Kidney (tissue), 14 donors: Measurements from ENCODE around the gene SLC35A2. TPM values are rescaled to one million over a fixed set of nuclear protein-coding genes. Genes with fewer than 3 reads are reported as not detected.

Experiments
- DNase-seq, 5 donors: peaks; one replicate each; pipeline ENCODE4 v3.0.0-alpha.2; 2013 to 2020
- FAIRE-seq: peaks from 2 replicates; lab custom pipeline; 2012; peaks lifted over from hg19 to GRCh38; lab: Jason Lieb, UNC
- H3K27ac ChIP-seq, 2 donors: one replicate each; pipeline ENCODE4 v1.7.0; 2013; ENCODE audit warnings: low read depth in 2 of 2, low read length in 2 of 2, inconsistent platforms in 1 of 2
- H3K27me3 ChIP-seq: one replicate; pipeline ENCODE4 v1.7.1; 2013; ENCODE audit warnings: low read length, inconsistent platforms; ENCODE audit not compliant: control insufficient read depth, insufficient read depth
- H3K36me3 ChIP-seq, 3 donors: one replicate each; pipeline versions ENCODE4 v1.7.0 to v1.7.1; 2013; ENCODE audit warnings: low read length in 3 of 3, control low read depth in 1 of 3, inconsistent platforms in 1 of 3; ENCODE audit not compliant: insufficient read depth in 3 of 3, control insufficient read depth in 2 of 3
- H3K4me1 ChIP-seq, 3 donors: one replicate each; pipeline versions ENCODE4 v1.7.0 to v1.7.1; 2013; ENCODE audit warnings: low read length in 3 of 3, inconsistent platforms in 1 of 3, low read depth in 1 of 3; ENCODE audit not compliant: control insufficient read depth in 2 of 3, insufficient read depth in 2 of 3
- H3K4me3 ChIP-seq, 3 donors: one replicate each; pipeline versions ENCODE4 v1.7.0 to v1.8.1; 2013; ENCODE audit warnings: low read length in 3 of 3, control low read depth in 1 of 3, inconsistent platforms in 1 of 3
- H3K9ac ChIP-seq, 3 donors: one replicate each; pipeline versions ENCODE4 v1.7.0 to v1.7.1; 2013; ENCODE audit warnings: low read length in 3 of 3, control low read depth in 1 of 3, inconsistent platforms in 1 of 3
- H3K9me3 ChIP-seq, 3 donors: one replicate each; pipeline versions ENCODE4 v1.7.0 to v1.7.1; 2013; ENCODE audit warnings: low read length in 3 of 3, control low read depth in 1 of 3, inconsistent platforms in 1 of 3; ENCODE audit not compliant: control insufficient read depth in 2 of 3, insufficient read depth in 1 of 3
- CTCF ChIP-seq: IDR thresholded peaks from 3 replicates; pipeline ENCODE4 v1.5.1; 2012; ENCODE audit warnings: mild to moderate bottlenecking, moderate library complexity, borderline replicate concordance; ENCODE audit not compliant: insufficient read depth; ENCODE audit errors: extremely low read depth
- intact Hi-C: fragments of 100-400 bp; cut with DNase I; formaldehyde crosslinking; loops from one replicate; pipeline ENCODE4 v1.11.1; 2022
- polyA plus RNA-seq: library from polyadenylated mRNA; stranded (reverse); fragments of 350-450 nt; fragmentation: Illumina TruSeq; extraction: RNeasy Lipid Tissue Mini Kit (QIAGEN cat#74804); gene quantifications from one replicate; pipeline ENCODE4 v1.2.3, GENCODE V29; 2014; ENCODE audit warnings: low read depth, low replicate concordance; ENCODE audit not compliant: insufficient read depth
- total RNA-seq: library from RNA; stranded (reverse); fragmentation: NEBNext Ultra II Directional; extraction: Animal tissue kit (Norgen Biotek cat#: 25700); gene quantifications from one replicate; pipeline ENCODE4 v1.2.1, GENCODE V29; 2021
- donor health status: control.
- donor health status: control.
- donor health status: control.
- donor health status: control.
- donor health status: control.
- donor health status: DM: yes; HTN: yes; CAD: no.
- donor health status: Normal renal cell carcinoma (clear cell type).

SLC35A2 gene
- total and polyA plus RNA-seq, 2 donors from 2014 or later = 29.3 to 34.2 TPM

- no peak for FAIRE-seq
- no peak overlapping the region for H3K27ac ChIP-seq
- H3K36me3 ChIP-seq = peaks cover under 1 to 12% (median 2%) of the 10 kb centered on the region in 3 donors
- H3K4me3 ChIP-seq = no peak overlapping the region
- no peak for TF ChIP-seq CTCF
- H3K4me1 ChIP-seq = peaks cover 0 to 15% (median 0%) of the 10 kb centered on the region in 3 donors
- no peak for DNase-seq
- no peak overlapping the region for H3K9ac ChIP-seq
- no peaks in the 10 kb centered on the region for H3K27me3 ChIP-seq
- H3K9me3 ChIP-seq = no peaks in the 10 kb centered on the region
- intact Hi-C loops = no loop called here
Measured at GRCh38 chrX:48920718-48921104, 9.3 kb upstream of the SLC35A2 start.

- peak overlapping the region in 1 of 3 donors; percentile 53 for H3K4me3 ChIP-seq
- DNase-seq (peak in 1 of 5 donors; percentile 20), FAIRE-seq (no peak)
- peaks cover 0 to 15% (median 0%) of the 10 kb centered on the region in 3 donors for H3K4me1 ChIP-seq
- H3K36me3 ChIP-seq = peaks cover 0 to 7% (median 0%) of the 10 kb centered on the region in 3 donors
- intact Hi-C loops = no loop called here
- no peak for TF ChIP-seq CTCF
- no peak overlapping the region for H3K9ac ChIP-seq
- no peaks in the 10 kb centered on the region for H3K9me3 ChIP-seq
- no peak overlapping the region for H3K27ac ChIP-seq
- no peaks in the 10 kb centered on the region for H3K27me3 ChIP-seq
Measured at GRCh38 chrX:48919947-48920717, 8.7 kb upstream of the SLC35A2 start.

GRCh38 chrX:48919360-48919841 lies 8.0 kb upstream of the SLC35A2 start:
- intact Hi-C loops = no loop called here
- no peak for FAIRE-seq
- peaks cover 0 to 7% (median 0%) of the 10 kb centered on the region in 3 donors for H3K36me3 ChIP-seq
- TF ChIP-seq CTCF = no peak
- H3K4me3 ChIP-seq = peak overlapping the region; percentile 30 to 53 (median 42)
- H3K27me3 ChIP-seq = no peaks in the 10 kb centered on the region
- H3K9ac ChIP-seq = peak overlapping the region in 2 of 3 donors; percentile 16 to 26
- peaks cover 0 to 15% (median 0%) of the 10 kb centered on the region in 3 donors for H3K4me1 ChIP-seq
- no peaks in the 10 kb centered on the region for H3K9me3 ChIP-seq
- H3K27ac ChIP-seq = peak overlapping the region in 1 of 2 donors; percentile 60
- peak in 1 of 5 donors; percentile 75 for DNase-seq
